Endodermal cell (in vitro differentiated cells): ENCODE results near the gene ZNF367. TPM values are rescaled to one million over a fixed set of nuclear protein-coding genes. Genes with fewer than 3 reads are reported as not detected.

Experiments
- DNase-seq: peaks from one replicate; pipeline ENCODE4 v3.0.0-alpha.2; 2017
- H3K27ac ChIP-seq: 2 replicates; pipeline ENCODE4 v1.5.1; 2013; ENCODE audit warnings: mild to moderate bottlenecking, low read depth, low read length, moderate library complexity
- H3K27me3 ChIP-seq: 2 replicates; pipeline ENCODE4 v1.6.1; 2013; ENCODE audit warnings: mild to moderate bottlenecking, low read length, moderate library complexity; ENCODE audit not compliant: insufficient read depth, control insufficient read depth, poor library complexity, severe bottlenecking
- H3K36me3 ChIP-seq: 2 replicates; pipeline ENCODE4 v1.7.0; 2013; ENCODE audit warnings: mild to moderate bottlenecking, low read length, moderate library complexity; ENCODE audit not compliant: control insufficient read depth, insufficient read depth
- H3K4me1 ChIP-seq: one replicate; pipeline ENCODE4 v1.7.0; 2013; ENCODE audit warnings: low read length; ENCODE audit not compliant: control insufficient read depth, insufficient read depth
- H3K4me3 ChIP-seq: 2 replicates; pipeline ENCODE4 v1.5.1; 2013; ENCODE audit warnings: mild to moderate bottlenecking, low read length, moderate library complexity
- H3K9ac ChIP-seq: 2 replicates; pipeline ENCODE4 v1.6.1; 2013; ENCODE audit warnings: mild to moderate bottlenecking, low read length, moderate library complexity; ENCODE audit not compliant: poor library complexity, severe bottlenecking; ENCODE audit errors: extremely low read depth
- H3K9me3 ChIP-seq: 2 replicates; pipeline ENCODE4 v1.6.1; 2013; ENCODE audit warnings: mild to moderate bottlenecking, low read length, moderate library complexity; ENCODE audit not compliant: control insufficient read depth
- H3K27ac Mint-ChIP-seq: 2 replicates; pipeline ENCODE4 v1.8.0; 2020; ENCODE audit warnings: mixed read lengths
- H3K27me3 Mint-ChIP-seq: 2 replicates; pipeline ENCODE4 v1.8.0; 2021; ENCODE audit warnings: mild to moderate bottlenecking, mixed read lengths; ENCODE audit not compliant: insufficient read depth
- H3K36me3 Mint-ChIP-seq: 2 replicates; pipeline ENCODE4 v1.8.0; 2020; ENCODE audit warnings: low read depth, mixed read lengths
- H3K4me1 Mint-ChIP-seq: 2 replicates; pipeline ENCODE4 v1.8.0; 2020; ENCODE audit warnings: mixed read lengths
- H3K4me3 Mint-ChIP-seq: 2 replicates; pipeline ENCODE4 v1.8.0; 2020; ENCODE audit warnings: mild to moderate bottlenecking, moderate library complexity, mixed read lengths
- H3K9me3 Mint-ChIP-seq: 2 replicates; pipeline ENCODE4 v1.8.0; 2020; ENCODE audit warnings: mild to moderate bottlenecking, mixed read lengths
- WGBS, 2 experiments: methylation state at CpG; one replicate each; pipeline versions ENCODE4 v1.1.5 to v1.1.7; 2013; ENCODE audit warnings: missing lambda C conversion rate in 2 of 2, mixed read lengths in 1 of 2; ENCODE audit not compliant: insufficient coverage in 1 of 2, insufficient read length in 1 of 2; 5-methylcytosine and 5-hydroxymethylcytosine counted together
- total RNA-seq, 2 donors: library from RNA; stranded (reverse); fragmentation: NEBNext Ultra II Directional in 1 of 2; extraction: Animal tissue kit (Norgen Biotek cat#: 25700) in 1 of 2; gene quantifications; 2 replicates in 1 of 2; 3 replicates in 1 of 2; pipeline ENCODE4 v1.2.1, GENCODE V29; 2021
- TF ChIP-seq, protein P1 (sequence below): fragments of 200-600 bp; sonication (generic); conservative IDR thresholded peaks from 2 replicates; pipeline ENCODE4 v1.5.0; 2021; ENCODE audit warnings: antibody characterized with exemption, mild to moderate bottlenecking

The ZNF367 gene
- total RNA-seq, 2 donors from 2014 or later, result 7.7 to 10.6 TPM

GRCh38 chr9:96413302-96414221 is 4.6 kb downstream of the ZNF367 start:
- Mint-ChIP-seq H3K36me3 (peaks cover 16% of the 10 kb centered on the region), H3K27me3 (no peaks in the 10 kb centered on the region), H3K27ac (no peak overlapping the region), H3K4me3 (no peak overlapping the region), H3K9me3 (no peaks in the 10 kb centered on the region), H3K4me1 (peaks cover 6% of the 10 kb centered on the region)
- DNase-seq, result peak; percentile 44
- WGBS, 2 experiments, result 89 to 92% methylated on average over 6 to 7 of the region's 7 CpGs
- H3K4me3 ChIP-seq, result no peak overlapping the region
- H3K4me1 ChIP-seq, result no peaks in the 10 kb centered on the region
- TF ChIP-seq, protein P1, sequence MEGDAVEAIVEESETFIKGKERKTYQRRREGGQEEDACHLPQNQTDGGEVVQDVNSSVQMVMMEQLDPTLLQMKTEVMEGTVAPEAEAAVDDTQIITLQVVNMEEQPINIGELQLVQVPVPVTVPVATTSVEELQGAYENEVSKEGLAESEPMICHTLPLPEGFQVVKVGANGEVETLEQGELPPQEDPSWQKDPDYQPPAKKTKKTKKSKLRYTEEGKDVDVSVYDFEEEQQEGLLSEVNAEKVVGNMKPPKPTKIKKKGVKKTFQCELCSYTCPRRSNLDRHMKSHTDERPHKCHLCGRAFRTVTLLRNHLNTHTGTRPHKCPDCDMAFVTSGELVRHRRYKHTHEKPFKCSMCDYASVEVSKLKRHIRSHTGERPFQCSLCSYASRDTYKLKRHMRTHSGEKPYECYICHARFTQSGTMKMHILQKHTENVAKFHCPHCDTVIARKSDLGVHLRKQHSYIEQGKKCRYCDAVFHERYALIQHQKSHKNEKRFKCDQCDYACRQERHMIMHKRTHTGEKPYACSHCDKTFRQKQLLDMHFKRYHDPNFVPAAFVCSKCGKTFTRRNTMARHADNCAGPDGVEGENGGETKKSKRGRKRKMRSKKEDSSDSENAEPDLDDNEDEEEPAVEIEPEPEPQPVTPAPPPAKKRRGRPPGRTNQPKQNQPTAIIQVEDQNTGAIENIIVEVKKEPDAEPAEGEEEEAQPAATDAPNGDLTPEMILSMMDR, result no peak
- H3K27me3 ChIP-seq, result no peaks in the 10 kb centered on the region
- no peak overlapping the region for H3K27ac ChIP-seq
- H3K9ac ChIP-seq, result no peak overlapping the region
- peaks cover 7% of the 10 kb centered on the region for H3K36me3 ChIP-seq
- no peaks in the 10 kb centered on the region for H3K9me3 ChIP-seq

DNA sequence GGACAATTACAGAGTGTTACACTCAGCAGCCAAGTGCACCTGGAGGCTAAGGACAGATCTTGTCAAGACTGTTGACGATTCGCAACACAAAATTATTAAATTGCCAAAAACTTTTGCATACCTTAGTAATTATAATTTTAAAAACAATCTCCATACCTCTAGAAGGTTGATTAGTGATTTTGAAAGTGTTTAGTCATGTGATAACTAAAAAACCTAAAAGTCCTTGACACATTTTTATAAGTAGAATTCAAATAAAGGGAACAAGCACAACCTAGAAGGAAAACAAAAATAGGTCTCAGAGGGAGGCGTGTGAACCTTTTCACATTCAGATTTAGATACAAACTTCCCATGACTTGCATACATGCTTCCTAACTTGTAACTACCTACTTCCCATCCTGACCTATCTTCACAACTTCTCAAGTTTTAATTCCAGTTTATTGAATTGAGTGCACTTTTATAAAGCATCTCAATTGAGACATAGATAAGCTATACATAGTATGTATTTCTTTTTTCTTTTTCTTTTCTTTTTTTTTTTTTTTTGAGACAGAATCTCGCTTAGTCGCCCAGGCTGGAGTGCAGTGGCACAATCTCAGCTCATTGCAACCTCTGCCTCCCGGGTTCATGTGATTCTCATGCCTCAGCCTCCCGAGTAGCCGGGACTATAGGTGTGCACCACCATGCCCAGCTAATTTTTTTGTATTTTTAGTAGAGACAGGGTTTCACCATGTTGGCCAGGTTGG is 5.8 kb downstream of the ZNF367 start:
- Histone ChIP-seq H3K9ac (no peak overlapping the region), H3K36me3 (peaks cover 7% of the 10 kb centered on the region), H3K27me3 (no peaks in the 10 kb centered on the region), H3K4me3 (no peak overlapping the region), H3K4me1 (no peaks in the 10 kb centered on the region), H3K27ac (no peak overlapping the region), H3K9me3 (no peaks in the 10 kb centered on the region)
- Mint-ChIP-seq H3K4me3 (no peak overlapping the region), H3K4me1 (peaks cover 6% of the 10 kb centered on the region), H3K27ac (no peak overlapping the region), H3K36me3 (peaks cover 18% of the 10 kb centered on the region), H3K27me3 (no peaks in the 10 kb centered on the region), H3K9me3 (no peaks in the 10 kb centered on the region)
- 88 to 95% methylated on average over 4 to 8 of the region's 8 CpGs for WGBS, 2 experiments
- no peak for DNase-seq
- TF ChIP-seq, protein P1, result no peak

GRCh38 chr9:96411129-96411838 is 6.9 kb downstream of the ZNF367 start:
- H3K27ac ChIP-seq, result no peak overlapping the region
- Mint-ChIP-seq H3K4me3 (no peak overlapping the region), H3K27me3 (no peaks in the 10 kb centered on the region), H3K36me3 (peaks cover 22% of the 10 kb centered on the region), H3K27ac (no peak overlapping the region), H3K4me1 (peaks cover 1% of the 10 kb centered on the region), H3K9me3 (no peaks in the 10 kb centered on the region)
- H3K9ac ChIP-seq, result no peak overlapping the region
- 95 to 100% methylated on average over 2 to 4 of the region's 5 CpGs for WGBS, 2 experiments
- peaks cover 7% of the 10 kb centered on the region for H3K36me3 ChIP-seq
- H3K9me3 ChIP-seq, result no peaks in the 10 kb centered on the region
- no peak overlapping the region for H3K4me3 ChIP-seq
- TF ChIP-seq, protein P1, result no peak
- no peaks in the 10 kb centered on the region for H3K4me1 ChIP-seq
- no peaks in the 10 kb centered on the region for H3K27me3 ChIP-seq
- DNase-seq, result no peak
